HG03066 (cell line): Measurements from ENCODE around the gene GRHL1.

Source experiments
- ATAC-seq: cut with Tn5 transposase; IDR thresholded peaks from one replicate; pipeline ENCODE4 v1.9.1; 2021; ENCODE audit warnings: low read depth; ENCODE audit not compliant: unreplicated experiment

Gene GRHL1

DNA sequence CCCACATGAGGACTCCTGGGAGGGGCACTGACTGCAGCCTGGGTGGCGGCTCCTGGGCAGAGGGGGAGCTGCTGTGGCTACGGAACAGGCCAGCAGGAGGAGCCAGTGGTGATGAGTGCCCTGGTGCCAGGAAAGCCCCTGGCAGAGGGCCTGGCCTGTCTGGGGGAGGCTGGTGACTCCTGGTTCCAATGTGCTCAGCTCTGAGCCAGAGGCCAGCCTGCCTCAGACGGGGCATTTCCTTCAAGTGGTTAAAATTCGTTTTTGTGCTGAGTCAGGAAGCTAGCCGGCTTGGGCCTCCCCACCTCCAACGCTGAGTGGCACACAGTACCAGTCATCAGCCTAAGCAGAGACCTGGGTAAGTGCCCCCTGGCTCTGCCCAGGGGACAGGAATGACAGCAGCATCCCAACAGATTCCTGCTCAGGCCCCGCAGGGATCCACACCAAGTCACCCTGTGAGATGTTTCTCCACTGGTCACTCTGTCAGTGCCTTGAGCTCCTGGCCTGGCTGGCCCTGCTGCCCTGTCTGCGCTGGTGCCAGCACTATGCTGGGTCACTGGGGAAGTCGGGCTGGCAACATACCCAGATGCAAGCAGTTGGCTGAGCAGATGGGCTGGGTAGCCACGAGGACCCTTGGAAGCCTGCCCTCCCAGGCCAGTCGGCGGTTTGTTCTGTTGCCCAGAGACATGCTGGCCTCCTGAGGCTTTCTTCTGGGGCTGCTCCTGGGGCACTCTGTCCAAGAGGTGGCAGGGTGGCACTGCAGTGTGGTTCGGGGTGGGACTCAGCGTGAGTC is 84.8 kb downstream of the GRHL1 start:
- no peak for ATAC-seq

DNA sequence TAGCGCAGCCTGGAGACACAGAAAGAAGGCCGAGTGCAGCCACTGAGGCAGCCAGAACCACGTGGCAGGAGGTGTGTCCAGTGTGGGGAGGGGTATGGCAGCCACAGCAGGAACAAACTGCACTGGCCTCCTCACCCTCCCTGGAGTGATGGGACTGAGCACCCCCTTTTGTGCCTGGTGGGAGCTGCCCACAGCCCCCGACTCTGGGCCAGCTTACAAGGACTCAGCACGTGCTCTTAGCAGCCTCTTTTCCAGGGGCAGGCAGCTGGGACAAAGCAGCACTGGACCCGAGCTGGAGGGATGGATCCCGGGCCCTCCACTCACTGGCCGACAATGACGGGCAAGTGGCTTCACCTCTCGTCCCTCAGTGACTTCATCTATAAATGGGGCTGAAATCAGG is 86.6 kb downstream of the GRHL1 start:
- ATAC-seq, result no peak

DNA sequence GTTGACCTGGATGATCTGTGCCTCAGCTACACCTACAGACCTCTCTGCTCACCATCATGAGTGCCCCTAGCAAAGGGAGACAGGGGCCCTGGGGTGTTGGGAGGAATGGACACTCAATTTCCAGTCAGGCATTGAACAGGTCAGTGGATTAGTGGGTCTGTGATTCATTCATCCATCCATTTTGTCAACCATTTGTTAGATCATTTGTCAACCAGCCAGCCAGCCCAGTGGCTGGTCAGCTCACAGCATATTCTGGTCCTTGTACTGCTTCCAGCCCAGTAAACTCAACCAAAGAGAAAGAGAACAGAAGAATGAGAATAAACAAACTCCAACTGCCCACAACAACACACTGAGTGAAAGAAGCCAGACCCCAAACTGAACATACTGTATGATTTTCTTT is 87.2 kb downstream of the GRHL1 start:
- ATAC-seq, result no peak

DNA sequence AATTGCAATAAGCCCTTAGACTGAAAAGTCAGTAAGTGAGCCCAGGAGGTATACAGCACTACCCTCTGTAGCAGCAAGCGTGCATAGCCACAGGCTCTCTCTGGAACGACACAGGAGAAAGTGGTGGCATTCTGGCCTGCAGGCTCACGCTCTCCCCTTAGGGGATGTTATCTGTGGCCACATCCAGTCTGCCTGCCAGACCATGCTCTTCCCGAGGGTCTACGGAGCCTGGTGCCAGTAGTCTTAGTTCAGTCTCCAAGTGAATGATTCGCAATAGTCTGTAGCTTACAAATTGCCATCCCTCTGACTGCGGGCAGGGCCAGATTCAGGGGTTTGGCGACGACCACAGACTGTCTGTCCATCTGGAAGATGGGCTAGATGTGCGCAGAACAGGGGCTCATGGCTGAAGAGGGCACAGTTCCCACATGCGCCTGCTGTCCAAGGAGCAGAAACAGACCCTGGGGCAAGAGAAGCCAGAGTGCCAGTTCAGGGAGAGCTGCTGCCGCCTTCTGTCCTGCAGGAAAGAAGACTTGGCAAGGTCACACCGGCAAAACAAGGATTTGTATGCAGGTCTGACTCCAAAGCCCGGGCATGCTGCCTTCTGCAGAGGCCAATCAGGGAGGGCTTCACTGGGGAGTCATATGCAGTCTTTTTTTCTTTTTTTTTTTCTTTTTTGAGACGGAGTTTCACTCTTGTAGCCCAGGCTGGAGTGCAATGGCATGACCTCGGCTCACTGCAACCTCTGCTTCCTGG is 88.3 kb downstream of the GRHL1 start:
- ATAC-seq, result no peak

DNA sequence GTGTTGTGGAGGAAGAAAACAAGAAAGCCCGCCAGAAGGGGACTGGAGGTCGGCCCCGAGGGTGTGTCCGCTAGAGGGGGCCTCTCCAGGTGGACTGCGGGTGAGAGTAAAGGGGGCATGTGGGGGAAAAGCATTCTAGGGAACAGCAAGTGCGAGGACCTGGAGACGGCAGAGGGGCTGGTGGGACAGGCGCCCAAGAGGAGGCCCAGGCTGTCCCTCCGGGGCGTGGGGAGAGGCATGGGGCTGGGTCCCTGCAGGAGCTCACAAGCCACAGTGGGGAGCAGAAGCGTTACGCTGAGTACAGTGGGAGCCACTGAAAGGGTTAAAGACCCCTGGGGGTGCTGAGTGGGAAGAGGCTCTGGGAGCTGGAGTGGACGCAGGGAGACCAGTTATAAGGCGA is 90.2 kb downstream of the GRHL1 start:
- no peak for ATAC-seq

DNA sequence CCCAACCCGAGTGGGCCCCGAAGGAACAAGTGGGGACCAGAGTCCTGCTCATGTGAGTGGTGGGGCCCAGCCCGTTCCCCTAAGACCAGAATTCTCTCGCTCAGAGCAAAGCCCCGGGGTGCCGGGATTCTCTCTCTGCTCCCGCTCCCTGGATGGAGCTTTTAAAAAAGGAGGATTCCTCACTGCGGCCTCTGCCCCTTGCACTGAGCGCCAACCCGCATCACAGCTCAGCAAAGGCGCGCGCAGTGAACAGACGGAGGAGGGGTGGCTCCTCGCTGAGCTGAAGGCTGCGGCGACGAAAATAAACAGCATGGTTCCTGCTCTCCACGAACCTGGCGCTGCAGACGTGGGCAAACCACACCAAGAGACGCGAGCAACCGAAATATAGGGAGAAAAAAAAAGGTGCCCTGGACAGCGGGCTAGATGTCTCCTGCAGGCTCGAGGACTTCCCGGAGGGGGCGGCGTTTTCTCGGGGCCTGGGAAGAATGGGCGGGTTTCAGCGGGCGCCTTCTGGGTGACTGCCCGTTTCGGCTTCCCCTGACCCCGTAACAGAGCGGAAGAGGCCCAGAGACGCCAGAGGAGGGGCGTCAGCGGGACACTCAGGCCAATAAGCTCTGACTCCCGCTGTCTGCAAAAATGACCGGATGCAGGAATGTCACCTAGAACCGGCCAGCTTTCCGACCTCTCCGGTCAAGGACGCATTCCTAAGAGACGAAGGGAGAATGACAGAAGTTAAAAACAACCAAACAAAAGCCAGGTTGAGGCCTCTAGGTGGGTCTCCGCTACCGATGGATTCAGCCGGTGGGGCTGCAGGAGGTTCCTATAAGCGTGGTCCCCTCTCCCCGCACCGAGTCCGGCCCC is 91.0 kb downstream of the GRHL1 start:
- ATAC-seq, result peak; percentile 4

DNA sequence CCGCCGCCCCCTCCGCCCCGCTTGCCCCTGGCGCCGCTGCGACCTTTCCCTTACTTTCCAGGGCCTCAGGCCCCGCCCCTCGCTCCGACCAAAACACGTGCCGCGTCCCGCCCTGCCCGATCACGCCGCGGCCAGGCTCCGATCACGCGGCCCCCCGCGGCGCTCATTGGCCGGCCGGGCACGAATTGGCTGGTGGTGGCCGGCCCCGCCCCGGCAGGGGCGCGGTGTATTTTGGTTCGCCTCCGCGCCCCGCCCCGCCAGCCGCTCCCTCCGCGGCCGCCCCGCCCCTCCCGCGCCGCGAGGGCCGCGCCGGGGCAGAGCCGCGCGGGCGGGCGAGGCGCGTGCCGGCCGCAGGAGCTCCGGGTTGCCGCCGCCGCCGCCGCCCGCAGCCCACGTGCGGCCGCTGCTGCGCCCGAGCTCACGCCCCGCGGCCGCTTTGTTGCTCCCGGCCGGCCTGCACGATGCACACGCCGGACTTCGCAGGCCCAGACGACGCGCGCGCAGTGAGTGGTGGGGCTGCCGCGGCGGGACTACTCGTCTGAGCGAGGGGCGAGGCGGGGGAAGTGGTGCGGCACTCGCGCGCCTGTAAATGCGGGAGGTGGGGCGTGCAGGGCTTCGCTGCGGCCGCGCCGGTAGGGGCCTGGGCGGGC is 91.9 kb downstream of the GRHL1 start, which contains the start of gene KLF11:
Gene KLF11 (plus strand): TSS at position 295 of the 650 bp plus-strand sequence. CDS start 167 bp downstream, at position 462.
- peak; percentile 73 for ATAC-seq

DNA sequence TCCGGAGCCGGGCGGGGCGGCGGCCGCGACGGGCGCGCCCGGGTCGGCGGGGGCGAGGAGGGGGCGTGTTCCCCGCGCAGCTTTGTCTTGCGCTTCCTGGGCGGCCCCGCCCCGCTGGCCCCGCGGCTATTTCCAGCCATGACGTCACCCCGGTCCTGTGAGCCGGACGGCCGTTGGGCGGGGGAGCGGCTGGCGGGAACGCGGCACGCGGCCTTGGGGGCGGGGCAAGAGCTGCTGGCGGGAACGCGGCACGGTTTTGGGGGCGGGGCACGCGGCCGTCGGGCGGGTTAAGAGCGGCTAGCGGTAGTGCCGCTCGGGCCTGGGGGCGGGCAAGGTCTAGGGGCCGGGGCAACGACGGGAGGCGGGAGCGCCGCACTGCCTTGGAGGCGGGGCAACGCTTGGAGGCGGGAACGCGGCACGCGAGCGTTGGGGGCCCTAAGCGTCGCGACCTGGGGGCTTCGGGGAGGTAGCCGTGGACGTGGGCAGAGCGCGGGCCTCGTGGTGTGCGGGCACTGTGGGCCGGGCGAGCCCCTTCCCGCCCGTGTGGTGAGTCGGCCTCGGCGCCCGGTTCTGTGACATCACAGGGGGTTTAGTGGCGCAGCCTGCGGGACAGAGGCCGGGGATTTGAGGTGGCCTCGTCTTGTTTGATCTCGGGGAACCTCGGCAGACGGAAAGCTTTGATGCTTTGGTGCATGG is 92.6 kb downstream of the GRHL1 start:
- ATAC-seq, result peak; percentile 44

DNA sequence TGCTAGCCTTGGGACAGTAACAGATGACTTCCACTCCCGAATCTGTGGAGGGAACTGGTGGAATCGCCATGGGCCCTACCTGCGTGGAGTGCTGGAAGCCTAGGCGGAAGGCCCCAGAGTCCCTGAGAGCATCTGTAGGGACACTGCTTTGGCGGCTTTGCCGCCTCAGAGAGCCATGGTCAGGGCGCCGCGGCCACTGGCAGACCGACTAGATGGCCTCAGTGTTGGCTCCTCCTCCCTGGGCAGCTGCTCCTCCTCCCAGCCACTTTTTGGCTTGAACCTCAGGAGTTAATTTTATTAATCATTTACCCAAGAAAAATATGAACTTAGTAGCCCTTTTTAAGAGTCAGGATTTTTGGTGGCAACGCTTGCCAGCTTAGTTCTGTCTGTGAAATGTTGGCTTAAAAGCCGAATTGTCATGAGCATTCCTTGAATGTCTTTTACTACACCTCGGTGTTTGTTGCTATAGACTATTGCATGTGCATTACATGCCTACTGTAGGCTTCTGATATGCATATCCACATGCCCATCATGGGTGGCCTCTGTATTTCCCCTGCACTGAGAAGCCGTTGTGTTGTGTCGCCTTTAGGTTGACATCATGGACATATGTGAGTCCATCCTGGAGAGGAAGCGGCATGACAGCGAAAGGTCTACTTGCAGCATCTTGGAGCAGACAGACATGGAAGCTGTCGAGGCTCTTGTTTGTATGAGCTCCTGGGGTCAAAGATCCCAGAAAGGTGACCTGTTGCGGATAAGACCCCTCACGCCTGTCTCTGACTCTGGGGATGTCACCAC is 94.3 kb downstream of the GRHL1 start:
- no peak for ATAC-seq

DNA sequence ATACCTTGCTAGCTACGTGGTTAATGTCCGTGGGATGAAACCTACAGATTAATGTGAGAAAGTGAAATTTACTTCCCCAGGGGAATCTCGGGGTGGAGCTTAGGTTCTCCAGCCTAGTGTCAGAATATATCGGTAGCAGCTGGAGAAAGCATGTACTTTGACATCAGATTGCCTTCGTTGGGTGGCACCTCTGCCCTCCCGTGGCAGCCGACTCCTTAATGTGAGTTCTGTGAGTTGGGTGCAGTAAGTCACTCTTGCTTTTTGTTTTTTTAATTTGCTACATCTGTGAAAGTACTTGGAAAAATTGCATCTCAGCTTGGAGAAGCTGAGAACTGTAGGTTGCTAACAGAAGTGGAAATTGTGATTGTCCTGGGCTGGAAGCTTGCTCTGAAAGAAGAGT is 95.4 kb downstream of the GRHL1 start:
- ATAC-seq, result no peak

DNA sequence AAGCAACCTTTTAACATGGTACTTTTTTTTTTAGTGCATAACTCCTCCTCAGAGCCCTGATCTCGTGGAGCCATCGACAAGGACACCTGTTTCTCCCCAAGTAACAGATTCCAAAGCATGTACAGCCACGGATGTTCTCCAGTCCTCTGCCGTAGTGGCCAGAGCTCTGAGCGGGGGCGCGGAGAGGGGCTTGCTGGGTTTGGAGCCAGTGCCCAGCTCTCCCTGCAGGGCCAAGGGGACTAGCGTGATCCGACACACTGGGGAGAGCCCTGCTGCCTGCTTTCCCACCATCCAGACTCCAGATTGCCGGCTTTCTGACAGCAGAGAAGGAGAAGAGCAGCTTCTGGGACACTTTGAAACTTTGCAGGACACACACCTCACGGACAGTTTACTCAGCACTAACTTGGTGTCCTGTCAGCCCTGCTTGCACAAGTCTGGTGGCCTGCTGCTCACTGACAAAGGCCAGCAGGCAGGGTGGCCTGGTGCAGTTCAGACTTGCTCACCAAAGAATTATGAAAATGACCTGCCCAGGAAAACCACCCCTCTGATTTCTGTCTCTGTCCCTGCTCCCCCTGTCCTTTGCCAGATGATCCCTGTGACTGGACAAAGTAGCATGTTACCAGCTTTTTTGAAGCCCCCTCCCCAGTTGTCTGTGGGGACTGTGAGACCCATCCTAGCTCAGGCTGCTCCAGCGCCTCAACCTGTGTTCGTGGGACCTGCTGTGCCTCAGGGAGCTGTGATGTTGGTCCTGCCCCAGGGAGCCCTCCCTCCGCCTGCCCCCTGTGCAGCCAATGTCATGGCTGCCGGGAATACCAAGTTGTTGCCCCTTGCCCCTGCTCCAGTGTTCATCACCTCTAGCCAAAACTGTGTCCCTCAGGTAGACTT is 96.4 kb downstream of the GRHL1 start:
- no peak for ATAC-seq

DNA sequence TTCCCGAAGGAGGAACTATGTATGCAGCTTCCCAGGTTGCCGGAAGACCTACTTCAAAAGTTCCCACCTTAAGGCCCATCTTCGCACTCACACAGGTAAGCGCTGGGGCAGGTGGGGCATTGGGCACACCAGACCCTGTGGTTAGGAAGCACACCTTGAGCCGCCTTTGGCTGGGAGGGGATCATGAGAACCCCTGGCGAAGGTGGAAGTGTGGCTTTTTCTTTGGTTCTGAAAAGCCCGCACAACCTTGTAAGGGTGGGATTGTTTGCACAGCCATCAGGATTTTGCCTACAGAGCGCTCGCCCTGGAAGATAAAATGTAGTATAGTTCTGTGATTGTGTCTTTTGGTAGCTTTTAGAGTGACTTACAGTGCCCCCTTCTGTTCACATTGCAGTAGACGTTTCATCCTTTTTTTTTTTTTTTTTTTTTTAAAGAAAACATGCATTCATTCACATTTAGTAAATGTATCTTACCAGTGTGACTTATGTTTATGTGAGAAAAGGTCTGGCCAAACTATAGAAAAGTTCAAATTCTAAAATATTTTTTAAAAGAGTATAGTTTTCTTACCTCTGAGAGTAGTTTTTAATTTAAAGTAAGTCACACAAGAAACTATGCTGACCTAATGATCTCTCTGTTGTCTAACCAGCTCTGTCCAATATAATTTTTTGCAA is 97.1 kb downstream of the GRHL1 start:
- no peak for ATAC-seq
